HT-29 (cell line): ENCODE results near the gene REXO5. TPM values are rescaled to one million over a fixed set of nuclear protein-coding genes. Genes with fewer than 3 reads are reported as not detected.

Experiments used
- small RNA-seq: library from RNA; depleted of rRNA; stranded (forward); fragments of <200 nt; gene quantifications from one replicate; pipeline ENCODE3, GENCODE V24; 2014
- total RNA-seq: library from RNA; depleted of rRNA; stranded (reverse); fragments of >200 nt; shearing (Covaris generic); gene quantifications from 2 replicates; pipeline ENCODE4 v1.2.3, GENCODE V29; 2014; rRNA removed

The REXO5 gene
- total RNA-seq, 1 experiment from 2014 or later: 6.5 TPM

Small RNA genes lying within 50 kb of the gene (small RNA-seq; reads per million reads assigned to genes)
- not detected for gene RF00618
- gene RNU6-944P: not detected

Other genes starting within 250 kb of the REXO5 start
- not detected in 2 replicates for gene ACSM2B, start 230.2 kb upstream of the REXO5 start, total RNA-seq
- gene ACSM1, start 108.8 kb upstream of the REXO5 start, total RNA-seq: not detected in 2 replicates
- 51.8 and 55.4 TPM in 2 replicates for gene THUMPD1, start 64.7 kb upstream of the REXO5 start, total RNA-seq
- 15.8 and 19.2 TPM in 2 replicates for gene ACSM3, start 42.5 kb upstream of the REXO5 start, total RNA-seq
- 11.9 and 17.8 TPM in 2 replicates for gene ERI2, start 55 bp upstream of the REXO5 start, total RNA-seq
- gene DCUN1D3, start 93.8 kb downstream of the REXO5 start, total RNA-seq: 8.8 and 8.9 TPM in 2 replicates
- 28.5 and 36.5 TPM in 2 replicates for gene LYRM1, start 94.2 kb downstream of the REXO5 start, total RNA-seq